Measurements from ENCODE around the gene SLC41A3.
"Not testable (repeated sequence)": the region's sequence is repeated elsewhere in the genome, so short reads cannot be mapped to it uniquely, and the experiment has no call there.

Gene SLC41A3

GRCh38 chr3:126005951-126006350, 78.0 kb downstream of the SLC41A3 start:
- no peaks in the 10 kb centered on the region for H3K9me3 ChIP-seq
- H3K27ac ChIP-seq = no peak overlapping the region
- no peaks in the 10 kb centered on the region for H3K4me1 ChIP-seq (ENCODE audit: control insufficient read depth in 1 of 2, insufficient read depth in 1 of 2, low read depth in 1 of 2, low read length in 1 of 2)
- no peaks in the 10 kb centered on the region for H3K36me3 ChIP-seq
- no peaks in the 10 kb centered on the region for H3K27me3 ChIP-seq
- H3K4me3 ChIP-seq (ENCODE audit: low read depth in 1 of 2, low read length in 1 of 2) = no peak overlapping the region
- TF ChIP-seq CTCF (IDR thresholded peaks at IDR 0.05) = no peak

- no peaks in the 10 kb centered on the region for H3K36me3 ChIP-seq
- no peaks in the 10 kb centered on the region for H3K9me3 ChIP-seq
- H3K27me3 ChIP-seq = no peaks in the 10 kb centered on the region
- no peak overlapping the region for H3K27ac ChIP-seq
- no peaks in the 10 kb centered on the region for H3K4me1 ChIP-seq (ENCODE audit: control insufficient read depth in 1 of 2, insufficient read depth in 1 of 2, low read depth in 1 of 2, low read length in 1 of 2)
- no peak overlapping the region for H3K4me3 ChIP-seq (ENCODE audit: low read depth in 1 of 2, low read length in 1 of 2)
- TF ChIP-seq CTCF (IDR thresholded peaks at IDR 0.05) = no peak
Observed at GRCh38 chr3:126004692-126005091, 79.2 kb downstream of the SLC41A3 start.

GRCh38 chr3:126004217-126004616, 79.7 kb downstream of the SLC41A3 start:
- Histone ChIP-seq H3K27ac (no peak overlapping the region), H3K4me1 (ENCODE audit: control insufficient read depth in 1 of 2, insufficient read depth in 1 of 2, low read depth in 1 of 2, low read length in 1 of 2) (no peaks in the 10 kb centered on the region), H3K36me3 (no peaks in the 10 kb centered on the region), H3K9me3 (no peaks in the 10 kb centered on the region), H3K4me3 (ENCODE audit: low read depth in 1 of 2, low read length in 1 of 2) (no peak overlapping the region), H3K27me3 (no peaks in the 10 kb centered on the region)
- TF ChIP-seq CTCF (IDR thresholded peaks at IDR 0.05) = no peak

- no peak for TF ChIP-seq CTCF (IDR thresholded peaks at IDR 0.05)
- Histone ChIP-seq H3K36me3 (no peaks in the 10 kb centered on the region), H3K27me3 (no peaks in the 10 kb centered on the region), H3K4me1 (ENCODE audit: control insufficient read depth in 1 of 2, insufficient read depth in 1 of 2, low read depth in 1 of 2, low read length in 1 of 2) (no peaks in the 10 kb centered on the region), H3K4me3 (ENCODE audit: low read depth in 1 of 2, low read length in 1 of 2) (no peak overlapping the region), H3K9me3 (no peaks in the 10 kb centered on the region), H3K27ac (no peak overlapping the region)
Observed at GRCh38 chr3:126003447-126004190, 80.3 kb downstream of the SLC41A3 start.

GRCh38 chr3:126002189-126002588, 81.7 kb downstream of the SLC41A3 start:
- no peaks in the 10 kb centered on the region for H3K27me3 ChIP-seq
- no peaks in the 10 kb centered on the region for H3K4me1 ChIP-seq (ENCODE audit: control insufficient read depth in 1 of 2, insufficient read depth in 1 of 2, low read depth in 1 of 2, low read length in 1 of 2)
- H3K27ac ChIP-seq = no peak overlapping the region
- TF ChIP-seq CTCF (IDR thresholded peaks at IDR 0.05) = no peak
- no peaks in the 10 kb centered on the region for H3K36me3 ChIP-seq
- no peak overlapping the region for H3K4me3 ChIP-seq (ENCODE audit: low read depth in 1 of 2, low read length in 1 of 2)
- H3K9me3 ChIP-seq = no peaks in the 10 kb centered on the region

- not testable (repeated sequence) for H3K27ac ChIP-seq; H3K9me3 ChIP-seq; H3K36me3 ChIP-seq; H3K4me3 ChIP-seq (ENCODE audit: low read depth in 1 of 2, low read length in 1 of 2); H3K4me1 ChIP-seq (ENCODE audit: control insufficient read depth in 1 of 2, insufficient read depth in 1 of 2, low read depth in 1 of 2, low read length in 1 of 2)
- H3K27me3 ChIP-seq = peaks cover 30% of the 10 kb centered on the region
Observed at GRCh38 chr3:125996751-125997150, 87.2 kb downstream of the SLC41A3 start.
